GM21423 (cell line): ENCODE data around the gene CDH23.
"Not testable (repeated sequence)": the region's sequence is repeated elsewhere in the genome, so short reads cannot be mapped to it uniquely, and the experiment has no call there.

Experiments
- ATAC-seq: cut with Tn5 transposase; IDR thresholded peaks from one replicate; pipeline ENCODE4 v1.9.1; 2021; ENCODE audit warnings: mild to moderate bottlenecking, moderate library complexity; ENCODE audit not compliant: unreplicated experiment

The CDH23 gene

GRCh38 chr10:71396711-71397295 lies at the start of gene CDH23:
TSS of gene CDH23 (plus strand) at chr10:71396920. CDS start at chr10:71439832, 42,912 bp downstream.
- no peak for ATAC-seq

GRCh38 chr10:71347587-71348395 lies 48.9 kb upstream of the CDH23 start:
- ATAC-seq, result no peak

- ATAC-seq, result no peak
Measured at GRCh38 chr10:71348850-71349249, 47.9 kb upstream of the CDH23 start.

GRCh38 chr10:71349406-71349805 lies 47.3 kb upstream of the CDH23 start:
- no peak for ATAC-seq

- no peak for ATAC-seq
Measured at GRCh38 chr10:71351087-71351486, 45.6 kb upstream of the CDH23 start.

GRCh38 chr10:71351628-71352319 lies 44.9 kb upstream of the CDH23 start:
- ATAC-seq, result no peak

GRCh38 chr10:71353639-71354038 lies 43.1 kb upstream of the CDH23 start:
- ATAC-seq, result no peak

- ATAC-seq, result no peak
Measured at GRCh38 chr10:71354776-71355175, 41.9 kb upstream of the CDH23 start.

- no peak for ATAC-seq
Measured at GRCh38 chr10:71355886-71356285, 40.8 kb upstream of the CDH23 start.

GRCh38 chr10:71357792-71358265 lies 38.9 kb upstream of the CDH23 start:
- ATAC-seq, result no peak

- ATAC-seq, result no peak
Measured at GRCh38 chr10:71358277-71358676, 38.4 kb upstream of the CDH23 start.

- not testable (repeated sequence) for ATAC-seq
Measured at GRCh38 chr10:71358906-71359305, 37.8 kb upstream of the CDH23 start.

- no peak for ATAC-seq
Measured at GRCh38 chr10:71359364-71360046, 37.2 kb upstream of the CDH23 start.

- ATAC-seq, result no peak
Measured at GRCh38 chr10:71360735-71361134, 36.0 kb upstream of the CDH23 start.

GRCh38 chr10:71361581-71361980 lies 35.1 kb upstream of the CDH23 start:
- no peak for ATAC-seq

- ATAC-seq, result no peak
Measured at GRCh38 chr10:71362141-71362540, 34.6 kb upstream of the CDH23 start.

- no peak for ATAC-seq
Measured at GRCh38 chr10:71363936-71364335, 32.8 kb upstream of the CDH23 start.

GRCh38 chr10:71365366-71365765 lies 31.4 kb upstream of the CDH23 start:
- no peak for ATAC-seq

GRCh38 chr10:71366690-71367089 lies 30.0 kb upstream of the CDH23 start:
- ATAC-seq, result no peak

GRCh38 chr10:71367271-71367670 lies 29.4 kb upstream of the CDH23 start:
- ATAC-seq, result no peak

- no peak for ATAC-seq
Measured at GRCh38 chr10:71368176-71368575, 28.5 kb upstream of the CDH23 start.
